GM18907 (cell line): ENCODE data around the gene MVD.
A peak's percentile ranks its signal among the peaks of the same experiment; 100 is the strongest.

Source experiments
- ATAC-seq: cut with Tn5 transposase; IDR thresholded peaks from one replicate; pipeline ENCODE4 v1.9.1; 2021; ENCODE audit warnings: mild to moderate bottlenecking, moderate library complexity; ENCODE audit not compliant: unreplicated experiment

The MVD gene

DNA sequence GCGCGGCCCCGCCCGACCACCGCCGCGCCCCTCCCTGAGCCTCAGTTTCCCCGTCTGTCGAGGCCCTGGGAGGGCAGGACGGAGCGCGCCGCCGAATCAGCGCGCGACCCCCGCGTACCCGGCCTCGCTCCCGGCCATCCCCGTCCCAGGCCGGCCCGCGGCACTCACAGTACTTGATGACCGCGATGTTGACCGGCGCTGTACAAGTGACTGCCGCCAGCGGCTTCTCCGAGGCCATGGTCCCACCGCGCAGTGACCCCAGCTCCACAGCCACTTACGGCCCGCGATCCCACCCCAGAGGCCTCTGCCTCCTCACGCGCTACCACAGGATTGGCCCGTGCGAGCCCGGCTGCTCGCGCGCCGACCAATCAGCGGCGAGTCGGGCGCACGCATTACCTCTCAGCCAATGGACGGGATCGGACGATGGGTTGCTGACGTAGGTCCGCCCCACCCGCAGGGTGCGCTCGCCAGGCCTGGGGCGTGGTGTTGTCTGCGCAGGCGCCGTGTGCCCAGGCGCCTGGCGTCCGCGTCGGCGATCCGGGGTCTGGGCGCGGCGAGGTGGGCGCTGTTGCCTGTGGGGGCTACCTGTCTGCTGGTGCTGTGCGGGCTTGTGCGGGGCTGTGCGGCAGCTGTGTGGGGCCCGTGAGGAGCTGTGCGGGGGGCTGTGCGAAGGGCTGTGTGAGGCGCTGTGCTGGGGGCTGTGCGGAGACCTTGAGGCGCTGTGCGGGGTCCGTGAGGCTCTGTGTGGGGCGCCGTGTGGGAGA is at the start of gene MVD:
Gene MVD (minus strand): TSS at position 249 of the 764 bp plus-strand sequence. CDS start 11 bp downstream, at position 238.
- ATAC-seq = peak; percentile 89

DNA sequence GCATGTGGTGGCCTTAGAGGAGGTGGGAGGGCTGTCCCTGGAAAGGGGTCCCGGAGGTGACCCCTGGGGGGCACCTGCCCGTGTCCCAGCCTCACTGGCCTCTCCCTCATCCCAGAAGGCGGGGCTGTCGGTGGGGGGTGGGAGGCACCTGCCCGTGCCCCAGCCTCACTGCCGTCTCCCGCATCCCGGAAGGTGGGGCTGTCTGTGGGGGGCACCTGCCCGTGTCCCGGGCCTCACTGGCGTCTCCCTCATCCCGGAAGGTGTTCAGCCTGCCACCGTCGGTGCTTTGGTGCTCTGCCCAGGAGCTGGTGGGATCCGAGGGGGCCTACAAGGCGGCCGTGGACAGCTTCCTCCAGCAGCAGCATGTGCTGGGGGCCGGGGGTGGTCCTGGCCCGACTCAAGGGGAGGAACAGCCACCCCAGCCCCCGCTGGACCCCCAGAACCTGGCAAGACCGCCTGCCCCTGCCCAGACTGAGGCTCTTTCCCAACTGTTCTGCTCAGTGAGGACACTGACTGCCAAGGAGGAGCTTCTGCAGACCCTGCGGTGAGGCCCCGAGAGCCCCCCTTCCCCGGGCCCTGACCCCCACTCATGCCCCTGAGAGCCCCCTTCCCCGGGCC is 49.6 kb upstream of the MVD start:
- no peak for ATAC-seq

- ATAC-seq = no peak
These were observed 49.0 kb upstream of the MVD start for GRCh38 chr16:88711750-88712340.

- no peak for ATAC-seq
These were observed 47.7 kb upstream of the MVD start for GRCh38 chr16:88710556-88710955.

GRCh38 chr16:88706965-88707826 is 44.3 kb upstream of the MVD start:
- no peak for ATAC-seq

GRCh38 chr16:88706229-88706964 is 43.5 kb upstream of the MVD start, which contains the start of the genes CTU2 and RNF166:
Gene CTU2, plus strand, starts transcription at chr16:88706503. Its CDS starts 28 bp downstream, at chr16:88706531.
Gene RNF166, minus strand, starts transcription at chr16:88706408. Its CDS starts 83 bp downstream, at chr16:88706325.
- peak; percentile 62 for ATAC-seq

GRCh38 chr16:88705801-88706228 is 42.9 kb upstream of the MVD start:
- ATAC-seq = peak; percentile 16

- no peak for ATAC-seq
These were observed 42.3 kb upstream of the MVD start for GRCh38 chr16:88705076-88705684.

DNA sequence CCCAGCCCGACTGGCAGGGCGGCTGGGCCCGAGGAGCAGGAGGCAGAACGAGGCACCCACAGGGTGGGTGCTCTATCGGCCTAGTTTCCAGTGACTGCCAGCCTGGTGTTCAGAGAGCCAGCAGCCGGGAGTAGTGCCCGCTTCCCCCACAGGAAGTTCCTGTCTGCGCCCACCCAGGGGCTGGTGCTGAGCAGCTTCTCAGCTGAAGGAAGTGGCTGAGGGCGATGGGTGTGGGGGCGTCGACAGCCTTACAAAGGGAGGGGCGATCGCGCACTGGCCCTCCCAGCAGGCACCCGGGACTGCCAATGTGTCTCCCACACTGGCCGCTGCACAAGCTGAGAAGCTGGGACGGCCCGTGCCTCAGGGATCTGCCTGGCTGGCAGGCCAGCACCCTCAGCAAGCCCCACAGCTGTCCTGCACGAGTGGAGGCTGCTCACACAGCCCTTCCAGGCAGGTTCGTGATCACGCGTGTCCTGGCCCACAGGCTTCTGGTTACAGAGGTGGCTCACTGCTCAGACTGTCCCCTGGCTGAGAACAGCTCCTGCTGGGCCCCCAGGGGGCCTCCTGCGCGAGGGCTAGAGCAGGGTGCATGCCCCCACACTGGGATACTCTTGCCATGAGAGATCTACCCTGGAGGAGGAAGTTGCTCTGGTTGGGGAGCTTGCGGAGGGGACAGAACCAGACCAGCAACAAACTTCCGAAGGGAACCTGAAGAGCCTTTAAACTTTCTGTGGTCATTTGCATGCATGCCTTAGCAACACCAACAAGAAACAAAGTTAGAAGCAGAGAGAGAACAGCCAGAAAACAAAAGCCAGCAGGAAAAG is 40.8 kb upstream of the MVD start:
- peak; percentile 16 for ATAC-seq

DNA sequence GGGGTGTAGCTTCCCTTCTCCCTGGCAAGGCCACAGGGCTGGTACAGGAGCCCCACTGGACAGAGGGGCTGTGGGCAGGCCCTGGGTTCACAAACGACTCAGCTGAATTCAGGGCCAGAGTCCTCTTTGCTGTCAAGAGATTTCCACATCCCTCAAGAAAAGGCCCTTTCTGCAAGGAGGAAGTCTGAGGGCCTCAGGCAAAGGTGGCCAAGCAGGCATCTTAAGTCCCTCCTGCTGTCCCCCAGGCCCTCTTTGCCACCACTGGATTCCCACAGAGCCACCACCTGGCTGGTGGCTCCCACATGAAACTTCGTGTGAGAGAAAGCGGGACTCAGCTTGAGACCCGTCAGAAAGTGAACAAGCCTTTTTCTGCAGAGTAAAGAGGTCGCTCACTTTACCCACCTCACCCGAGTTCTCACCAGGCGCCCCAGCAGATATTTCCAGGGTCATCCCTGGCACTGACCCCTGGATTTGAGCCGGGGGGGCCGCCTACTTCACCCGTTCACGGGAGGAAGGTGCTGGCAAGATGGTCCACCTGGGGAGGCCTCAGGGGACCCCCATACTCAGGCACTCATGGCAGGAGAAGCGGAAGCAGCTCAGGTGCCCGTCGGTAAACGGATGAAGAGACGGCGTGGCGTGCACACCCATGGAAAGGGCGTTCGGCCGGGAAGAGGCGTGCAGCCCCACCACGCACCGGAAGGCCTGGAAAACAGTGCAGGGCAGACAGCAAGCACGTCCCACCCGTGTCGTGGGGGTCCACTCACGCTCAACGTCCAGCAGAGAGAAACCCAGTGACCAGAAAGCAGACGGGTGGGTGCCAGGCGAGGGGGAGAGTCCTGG is 39.7 kb upstream of the MVD start:
- no peak for ATAC-seq

DNA sequence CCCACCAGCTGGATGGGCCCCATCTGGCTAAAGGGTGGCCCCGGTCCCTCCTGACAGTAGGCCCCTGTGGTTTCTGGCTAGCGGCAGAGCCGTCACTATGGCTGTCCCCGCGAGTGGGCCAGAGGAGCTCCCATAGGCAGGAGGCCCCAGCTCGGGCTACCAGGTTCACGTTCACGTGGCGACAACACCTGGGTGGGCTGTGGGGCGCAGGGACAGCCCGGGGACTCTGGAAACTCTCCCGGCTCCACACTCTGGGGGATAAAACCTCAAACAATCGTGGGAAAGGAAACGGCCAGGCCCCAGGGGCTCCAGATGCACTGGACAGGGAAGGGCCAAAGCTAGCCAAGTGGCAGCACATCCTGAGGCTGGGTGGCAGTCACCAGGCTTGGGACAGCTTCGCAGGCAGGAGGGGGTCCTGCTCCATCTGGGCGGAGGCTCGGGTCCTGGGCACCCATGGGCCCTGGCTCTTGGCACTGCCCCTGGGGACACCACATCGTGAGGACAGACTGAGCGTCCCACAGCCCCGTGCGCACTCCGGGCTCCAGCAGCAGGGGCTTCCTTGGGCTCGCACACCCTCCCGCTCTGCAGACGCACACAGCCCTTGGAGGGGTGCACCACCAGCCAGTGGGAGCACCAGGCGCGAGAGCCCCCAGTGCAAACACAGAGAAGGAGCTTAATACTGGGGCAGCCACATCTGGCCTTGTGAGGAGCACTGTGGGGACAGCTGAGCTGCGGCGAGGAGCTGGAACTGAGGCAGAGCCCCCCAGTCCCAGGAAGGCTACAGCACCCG is 38.9 kb upstream of the MVD start:
- no peak for ATAC-seq

DNA sequence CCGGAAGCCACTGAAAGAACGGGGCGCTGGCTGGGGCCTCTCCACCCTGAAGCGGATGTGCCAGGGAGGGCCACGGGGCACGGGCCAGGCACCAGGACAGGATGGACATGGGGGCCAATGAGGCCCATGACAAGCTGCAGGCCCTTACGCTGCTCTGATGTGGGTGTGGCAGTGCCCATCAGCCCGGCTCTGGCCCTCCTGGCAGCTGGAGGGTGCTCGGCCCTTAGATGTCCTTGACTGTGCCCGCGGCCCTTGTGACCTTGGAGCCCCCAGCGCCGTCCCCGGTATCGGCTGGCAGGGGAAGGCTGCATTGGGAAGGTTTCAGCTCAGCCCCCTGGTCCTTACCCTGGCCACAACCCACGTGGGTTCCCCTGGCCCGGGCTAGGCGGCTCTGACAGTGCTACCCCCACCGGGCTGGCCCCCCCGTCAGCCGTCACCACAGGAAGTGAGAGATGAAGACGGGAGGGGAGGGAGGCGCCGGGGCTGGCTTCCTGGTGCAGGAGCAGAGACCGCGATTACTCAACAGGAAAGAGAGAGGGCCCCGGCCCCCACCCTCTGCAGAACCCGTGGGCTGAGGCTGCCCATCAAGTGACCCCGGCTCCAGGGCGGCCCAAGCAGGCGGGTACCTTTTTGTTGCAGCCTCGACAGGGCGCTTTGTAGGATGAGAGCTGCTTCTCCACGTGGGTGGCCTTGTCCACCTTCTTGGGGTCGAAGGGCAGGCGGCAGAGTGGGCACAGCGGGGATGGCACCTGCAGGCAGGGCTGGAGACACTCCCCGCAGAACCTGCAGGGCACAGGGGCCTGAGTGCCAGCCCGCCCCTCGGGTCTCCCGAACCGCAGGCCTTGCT is 38.0 kb upstream of the MVD start:
- peak; percentile 55 for ATAC-seq

- no peak for ATAC-seq
These were observed 37.4 kb upstream of the MVD start for GRCh38 chr16:88700322-88700635.

DNA sequence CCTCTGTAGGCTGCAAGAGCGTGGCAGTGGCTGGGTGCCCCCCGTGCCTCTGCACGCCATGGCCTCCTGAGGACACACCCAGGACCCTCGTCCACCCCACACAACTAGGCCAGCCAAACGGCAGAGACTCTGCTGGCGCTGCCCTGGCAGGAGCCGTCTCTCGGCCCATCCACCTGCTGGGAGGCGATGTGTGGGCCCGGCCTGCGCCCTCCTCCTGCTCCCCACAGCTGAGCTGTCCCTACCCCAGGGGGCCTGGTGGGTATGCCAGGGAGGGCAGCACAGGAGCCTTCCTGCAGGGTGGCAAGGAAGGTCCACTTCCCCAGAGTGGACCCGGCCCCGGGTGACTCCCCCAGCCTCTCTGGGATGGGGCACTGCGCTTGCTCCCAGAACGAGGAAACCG is 36.3 kb upstream of the MVD start:
- ATAC-seq = no peak

DNA sequence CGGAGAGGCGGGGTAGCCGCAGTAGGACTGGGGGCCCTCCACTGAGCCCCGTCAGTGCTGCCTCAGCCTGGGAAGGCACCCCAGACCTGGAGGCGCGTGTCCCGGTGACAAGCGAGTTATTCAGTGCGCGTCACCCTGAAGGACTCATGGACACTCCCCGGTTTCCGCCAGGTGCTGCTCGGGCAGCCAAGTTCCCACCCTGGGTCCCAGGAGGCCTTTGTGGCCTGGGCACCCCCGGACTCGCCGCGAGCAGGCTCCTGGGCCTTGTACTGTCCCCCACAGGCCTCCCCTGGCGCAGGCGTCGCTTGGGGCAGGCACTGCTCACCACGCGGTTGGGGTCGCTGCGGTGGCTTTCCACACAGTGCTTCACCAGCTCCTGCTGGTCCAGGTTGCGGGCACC is 35.8 kb upstream of the MVD start:
- no peak for ATAC-seq

DNA sequence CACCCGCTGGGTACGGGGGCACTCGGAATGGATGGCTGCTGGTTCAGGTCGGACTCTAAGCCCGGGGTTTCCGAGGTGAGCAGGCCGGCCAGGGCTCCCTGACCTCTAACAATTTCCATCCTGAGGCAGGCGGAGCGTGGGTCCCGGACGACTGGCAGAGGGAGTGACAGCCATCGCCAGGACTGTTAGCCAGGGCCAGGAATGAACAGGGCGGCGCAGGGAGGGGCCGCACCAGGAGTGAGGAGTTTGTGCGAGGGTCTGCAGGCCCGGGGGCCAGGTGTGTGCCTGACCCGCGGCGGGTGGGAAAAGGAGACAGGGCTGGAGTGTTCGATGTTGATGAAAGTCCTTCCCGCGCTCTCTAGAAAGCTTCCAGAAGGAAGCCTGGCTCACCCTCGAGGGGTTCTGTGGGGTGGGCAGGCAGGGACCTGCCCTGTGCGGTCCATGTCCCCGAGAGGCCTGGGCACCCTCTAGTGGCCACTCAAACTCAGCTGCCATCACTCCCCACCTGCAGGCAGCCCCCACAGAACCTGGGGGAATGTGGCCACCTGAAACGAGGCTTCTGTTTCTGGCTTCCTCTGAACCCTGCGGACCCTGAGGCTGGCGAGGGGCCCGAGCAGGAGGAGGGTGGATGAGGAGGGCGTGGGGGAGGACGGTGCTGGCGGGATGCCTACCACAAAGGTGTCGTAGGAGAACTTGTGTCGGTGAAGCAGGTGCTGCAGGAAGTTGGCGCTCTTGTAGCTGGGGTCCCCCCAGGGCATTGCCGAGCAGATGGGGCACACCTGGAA is 35.1 kb upstream of the MVD start:
- no peak for ATAC-seq
